ENCODE measurements around the gene NEURL2. TPM values are rescaled to one million over a fixed set of nuclear protein-coding genes. Genes with fewer than 3 reads are reported as not detected.

NEURL2 gene
- total RNA-seq, 2 donors from 2014 or later, result 0.29 to 1.9 TPM

- Mint-ChIP-seq H3K4me3 (no peak overlapping the region), H3K27ac (peak overlapping the region in 1 of 2 donors; percentile 6), H3K4me1 (ENCODE audit: low read depth in 2 of 2) (no peaks in the 10 kb centered on the region), H3K9me3 (no peaks in the 10 kb centered on the region), H3K36me3 (no peaks in the 10 kb centered on the region), H3K27me3 (no peaks in the 10 kb centered on the region)
- DNase-seq (ENCODE audit: low spot score) (no peak), ATAC-seq (peak in 1 of 2 donors; percentile 14)
Observed at GRCh38 chr20:45899046-45899835, 8.2 kb upstream of the NEURL2 start.

- no peak overlapping the region for H3K4me3 Mint-ChIP-seq
- no peaks in the 10 kb centered on the region for H3K36me3 Mint-ChIP-seq
- no peaks in the 10 kb centered on the region for H3K9me3 Mint-ChIP-seq
- H3K27me3 Mint-ChIP-seq, result no peaks in the 10 kb centered on the region
- no peaks in the 10 kb centered on the region for H3K4me1 Mint-ChIP-seq (ENCODE audit: low read depth in 2 of 2)
- DNase-seq (ENCODE audit: low spot score) (no peak), ATAC-seq (no peak)
- no peak overlapping the region for H3K27ac Mint-ChIP-seq
Observed at GRCh38 chr20:45898285-45898684, 7.3 kb upstream of the NEURL2 start.

- Mint-ChIP-seq H3K4me3 (no peak overlapping the region), H3K9me3 (no peaks in the 10 kb centered on the region), H3K36me3 (no peaks in the 10 kb centered on the region), H3K27ac (no peak overlapping the region), H3K4me1 (ENCODE audit: low read depth in 2 of 2) (peaks cover under 1 to 2% of the 10 kb centered on the region in 2 donors), H3K27me3 (no peaks in the 10 kb centered on the region)
- ATAC-seq (no peak), DNase-seq (ENCODE audit: low spot score) (no peak)
Observed at GRCh38 chr20:45897692-45898091, 6.7 kb upstream of the NEURL2 start.

GRCh38 chr20:45897289-45897688 lies 6.3 kb upstream of the NEURL2 start:
- Mint-ChIP-seq H3K27ac (no peak overlapping the region), H3K27me3 (no peaks in the 10 kb centered on the region), H3K36me3 (no peaks in the 10 kb centered on the region), H3K4me1 (ENCODE audit: low read depth in 2 of 2) (peaks cover 5 to 6% of the 10 kb centered on the region in 2 donors), H3K4me3 (no peak overlapping the region), H3K9me3 (no peaks in the 10 kb centered on the region)
- DNase-seq (ENCODE audit: low spot score) (no peak), ATAC-seq (no peak)

GRCh38 chr20:45896641-45897161 lies 5.7 kb upstream of the NEURL2 start:
- Mint-ChIP-seq H3K36me3 (no peaks in the 10 kb centered on the region), H3K4me3 (no peak overlapping the region), H3K4me1 (ENCODE audit: low read depth in 2 of 2) (peaks cover 9 to 11% of the 10 kb centered on the region in 2 donors), H3K27ac (no peak overlapping the region), H3K9me3 (no peaks in the 10 kb centered on the region), H3K27me3 (no peaks in the 10 kb centered on the region)
- ATAC-seq (no peak), DNase-seq (ENCODE audit: low spot score) (no peak)

GRCh38 chr20:45894797-45895196 lies 3.8 kb upstream of the NEURL2 start:
- Mint-ChIP-seq H3K27me3 (no peaks in the 10 kb centered on the region), H3K36me3 (no peaks in the 10 kb centered on the region), H3K4me3 (no peak overlapping the region), H3K27ac (no peak overlapping the region), H3K9me3 (no peaks in the 10 kb centered on the region), H3K4me1 (ENCODE audit: low read depth in 2 of 2) (peaks cover 11% of the 10 kb centered on the region in 2 donors)
- ATAC-seq (no peak), DNase-seq (ENCODE audit: low spot score) (no peak)

GRCh38 chr20:45893831-45894230 lies 2.8 kb upstream of the NEURL2 start:
- ATAC-seq (no peak), DNase-seq (ENCODE audit: low spot score) (no peak)
- Mint-ChIP-seq H3K27me3 (no peaks in the 10 kb centered on the region), H3K4me1 (ENCODE audit: low read depth in 2 of 2) (peaks cover 11% of the 10 kb centered on the region in 2 donors), H3K27ac (no peak overlapping the region), H3K9me3 (no peaks in the 10 kb centered on the region), H3K4me3 (peak overlapping the region; percentile 15), H3K36me3 (no peaks in the 10 kb centered on the region)

- no peak for DNase-seq (ENCODE audit: low spot score)
- H3K27me3 Mint-ChIP-seq, result no peaks in the 10 kb centered on the region
- H3K36me3 Mint-ChIP-seq, result no peaks in the 10 kb centered on the region
Observed at GRCh38 chr20:45892828-45893500, 2.0 kb upstream of the NEURL2 start.

GRCh38 chr20:45892049-45892825 lies 1.2 kb upstream of the NEURL2 start:
- Mint-ChIP-seq H3K36me3 (no peaks in the 10 kb centered on the region), H3K4me1 (ENCODE audit: low read depth in 2 of 2) (peaks cover 11% of the 10 kb centered on the region in 2 donors), H3K27ac (peak overlapping the region; percentile 58 to 78), H3K4me3 (peak overlapping the region; percentile 89), H3K27me3 (no peaks in the 10 kb centered on the region), H3K9me3 (no peaks in the 10 kb centered on the region)
- DNase-seq (ENCODE audit: low spot score) (no peak), ATAC-seq (no peak)

More at GRCh38 chr20:45892828-45893500, 2.0 kb upstream of the NEURL2 start:
- ATAC-seq, result peak in 1 of 2 donors; percentile 6
- H3K4me1 Mint-ChIP-seq (ENCODE audit: low read depth in 2 of 2), result peaks cover 11% of the 10 kb centered on the region in 2 donors
- H3K27ac Mint-ChIP-seq, result peak overlapping the region; percentile 58 to 78
- peak overlapping the region; percentile 89 for H3K4me3 Mint-ChIP-seq
- no peaks in the 10 kb centered on the region for H3K9me3 Mint-ChIP-seq

GRCh38 chr20:45890077-45890984 lies 677 bp downstream of the NEURL2 start:
- Mint-ChIP-seq H3K36me3 (no peaks in the 10 kb centered on the region), H3K9me3 (no peaks in the 10 kb centered on the region), H3K27me3 (no peaks in the 10 kb centered on the region), H3K4me3 (peak overlapping the region; percentile 89), H3K27ac (peak overlapping the region; percentile 58 to 77), H3K4me1 (ENCODE audit: low read depth in 2 of 2) (peaks cover 11% of the 10 kb centered on the region in 2 donors)
- no peak for DNase-seq (ENCODE audit: low spot score)
- ATAC-seq, result peak; percentile 50 to 66

GRCh38 chr20:45888681-45889080 lies 2.3 kb downstream of the NEURL2 start:
- Mint-ChIP-seq H3K4me1 (ENCODE audit: low read depth in 2 of 2) (peaks cover 11% of the 10 kb centered on the region in 2 donors), H3K27me3 (no peaks in the 10 kb centered on the region), H3K27ac (no peak overlapping the region), H3K9me3 (no peaks in the 10 kb centered on the region), H3K36me3 (no peaks in the 10 kb centered on the region), H3K4me3 (no peak overlapping the region)
- no peak for DNase-seq (ENCODE audit: low spot score)
- no peak for ATAC-seq

GRCh38 chr20:45887346-45887715 lies 3.7 kb downstream of the NEURL2 start, which contains the start of gene SPATA25:
TSS of gene SPATA25 (minus strand) at chr20:45887622. CDS start at chr20:45887590, 32 bp downstream.
- ATAC-seq (no peak), DNase-seq (ENCODE audit: low spot score) (no peak)
- Mint-ChIP-seq H3K4me1 (ENCODE audit: low read depth in 2 of 2) (peaks cover 7 to 9% of the 10 kb centered on the region in 2 donors), H3K9me3 (no peaks in the 10 kb centered on the region), H3K27me3 (peaks cover under 1 to 3% of the 10 kb centered on the region in 2 donors), H3K36me3 (no peaks in the 10 kb centered on the region), H3K27ac (no peak within 1 kb of the TSS), H3K4me3 (no peak within 1 kb of the TSS)

Data from natural killer cell treated with Interleukin-12 subunit alpha and Interleukin-12 subunit beta and Interleukin-15 and Interleukin-18, amount 100 ng/mL, for 72 hours (primary cell).